Fibroblast of lung (primary cell): ENCODE measurements around the gene SNX30. TPM values are rescaled to one million over a fixed set of nuclear protein-coding genes. Genes with fewer than 3 reads are reported as not detected.

Experiments used
- DNase-seq, 2 donors: peaks; one replicate each; pipeline versions ENCODE4 v3.0.0 to v3.0.0-alpha.2; 2010; ENCODE audit warnings: low read depth in 2 of 2
- H2AFZ ChIP-seq: 2 replicates; pipeline ENCODE4 v1.5.1; 2012; ENCODE audit warnings: low read length, control low read depth, inconsistent platforms
- H3K27ac ChIP-seq: 2 replicates; pipeline ENCODE4 v1.5.1; 2011; ENCODE audit warnings: low read length, control low read depth; ENCODE audit not compliant: insufficient read depth
- H3K27me3 ChIP-seq: 2 replicates; pipeline ENCODE4 v1.5.1; 2011; ENCODE audit warnings: mild to moderate bottlenecking, low read length; ENCODE audit not compliant: control insufficient read depth, insufficient read depth
- H3K36me3 ChIP-seq: 2 replicates; pipeline ENCODE4 v1.5.1; 2011; ENCODE audit warnings: low read length; ENCODE audit not compliant: control insufficient read depth, insufficient read depth
- H3K4me1 ChIP-seq: 2 replicates; pipeline ENCODE4 v1.5.1; 2011; ENCODE audit warnings: low read length; ENCODE audit not compliant: control insufficient read depth, insufficient read depth; ENCODE audit errors: extremely low read depth
- H3K4me2 ChIP-seq: 2 replicates; pipeline ENCODE4 v1.5.1; 2011; ENCODE audit warnings: low read length, control low read depth; ENCODE audit not compliant: insufficient read depth; ENCODE audit errors: extremely low read depth
- H3K4me3 ChIP-seq, 4 experiments: fragments of 200-600 bp in 1 of 4; sonication (generic) in 1 of 4; replicated peaks in 1 of 4; 2 replicates each; pipeline ENCODE4 v1.5.1; 2011 to 2016; ENCODE audit warnings: low read length in 4 of 4, low read depth in 3 of 4, mild to moderate bottlenecking in 3 of 4, control low read depth in 2 of 4, inconsistent platforms in 1 of 4, mixed read lengths in 1 of 4; ENCODE audit not compliant: insufficient read depth in 1 of 4; ENCODE audit errors: control extremely low read depth in 1 of 4
- H3K79me2 ChIP-seq: 2 replicates; pipeline ENCODE4 v1.5.1; 2012; ENCODE audit warnings: mild to moderate bottlenecking, low read length, inconsistent platforms; ENCODE audit not compliant: control insufficient read depth, insufficient read depth
- H3K9ac ChIP-seq: 2 replicates; pipeline ENCODE4 v1.5.1; 2011; ENCODE audit warnings: mild to moderate bottlenecking, low read length, control low read depth; ENCODE audit not compliant: insufficient read depth
- H3K9me3 ChIP-seq: 2 replicates; pipeline ENCODE4 v1.5.1; 2012; ENCODE audit warnings: low read depth, low read length; ENCODE audit not compliant: control insufficient read depth, insufficient read depth
- H4K20me1 ChIP-seq: 2 replicates; pipeline ENCODE4 v1.5.1; 2011; ENCODE audit warnings: low read length; ENCODE audit not compliant: control insufficient read depth, insufficient read depth; ENCODE audit errors: extremely low read depth
- EZH2 ChIP-seq: IDR thresholded peaks from 2 replicates; pipeline ENCODE4 v1.5.1; 2012; ENCODE audit warnings: low read length, control low read depth, mild to moderate bottlenecking; ENCODE audit errors: missing control alignments
- polyA plus RNA-seq, 2 donors: library from polyadenylated mRNA; depleted of rRNA in 1 of 2; stranded (reverse) in 1 of 2; unstranded in 1 of 2; fragments of >200 nt; gene quantifications; 2 replicates each; pipeline ENCODE4 v1.2.1, GENCODE V29; 2011 to 2012; ENCODE audit warnings: missing spikeins in 1 of 2
- total RNA-seq: library from RNA; depleted of rRNA; stranded (reverse); fragments of >200 nt; gene quantifications from 2 replicates; pipeline ENCODE4 v1.2.1, GENCODE V29; 2014
- TF ChIP-seq, protein P1 (sequence below), 2 donors: IDR thresholded peaks in 1 of 2; conservative IDR thresholded peaks in 1 of 2; 1 replicate in 1 of 2; 2 replicates in 1 of 2; pipeline ENCODE4 v1.5.1; 2011 to 2012; ENCODE audit warnings: low read length in 2 of 2, control low read depth in 1 of 2, inconsistent platforms in 1 of 2, low read depth in 1 of 2, mild to moderate bottlenecking in 1 of 2

SNX30 gene
- total and polyA plus RNA-seq, 2 donors (not counting 1 experiment from before 2014, with no cell fraction given), result 7.9 to 20.6 TPM

DNA sequence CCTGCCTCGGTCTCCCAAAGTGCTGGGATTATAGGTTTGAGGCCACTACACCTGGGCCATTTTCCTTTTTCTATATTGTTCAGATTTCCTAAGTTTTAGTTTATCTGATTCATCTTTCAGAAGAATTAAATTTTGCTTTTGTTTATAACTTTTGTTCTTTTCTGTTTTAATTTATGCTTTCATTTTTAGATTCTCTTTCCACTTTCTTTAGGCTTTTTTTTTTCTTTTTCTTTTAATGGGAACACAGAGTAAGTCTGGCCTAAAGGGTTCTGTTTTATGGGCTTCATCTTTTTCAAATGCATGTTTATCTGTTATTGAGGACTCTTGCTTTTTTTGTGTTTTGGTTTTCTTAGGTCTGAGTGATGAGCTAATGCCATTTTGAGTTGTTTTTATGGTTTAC lies 42.1 kb downstream of the SNX30 start:
- H2AFZ ChIP-seq, result no peak overlapping the region
- no peak for DNase-seq
- H3K4me1 ChIP-seq, result no peaks in the 10 kb centered on the region
- no peak overlapping the region for H3K9ac ChIP-seq
- H3K36me3 ChIP-seq, result no peaks in the 10 kb centered on the region
- TF ChIP-seq, protein P1, sequence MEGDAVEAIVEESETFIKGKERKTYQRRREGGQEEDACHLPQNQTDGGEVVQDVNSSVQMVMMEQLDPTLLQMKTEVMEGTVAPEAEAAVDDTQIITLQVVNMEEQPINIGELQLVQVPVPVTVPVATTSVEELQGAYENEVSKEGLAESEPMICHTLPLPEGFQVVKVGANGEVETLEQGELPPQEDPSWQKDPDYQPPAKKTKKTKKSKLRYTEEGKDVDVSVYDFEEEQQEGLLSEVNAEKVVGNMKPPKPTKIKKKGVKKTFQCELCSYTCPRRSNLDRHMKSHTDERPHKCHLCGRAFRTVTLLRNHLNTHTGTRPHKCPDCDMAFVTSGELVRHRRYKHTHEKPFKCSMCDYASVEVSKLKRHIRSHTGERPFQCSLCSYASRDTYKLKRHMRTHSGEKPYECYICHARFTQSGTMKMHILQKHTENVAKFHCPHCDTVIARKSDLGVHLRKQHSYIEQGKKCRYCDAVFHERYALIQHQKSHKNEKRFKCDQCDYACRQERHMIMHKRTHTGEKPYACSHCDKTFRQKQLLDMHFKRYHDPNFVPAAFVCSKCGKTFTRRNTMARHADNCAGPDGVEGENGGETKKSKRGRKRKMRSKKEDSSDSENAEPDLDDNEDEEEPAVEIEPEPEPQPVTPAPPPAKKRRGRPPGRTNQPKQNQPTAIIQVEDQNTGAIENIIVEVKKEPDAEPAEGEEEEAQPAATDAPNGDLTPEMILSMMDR (conservative IDR thresholded peaks at IDR 0.05 in 1 of 2, IDR thresholded peaks at IDR 0.05 in 1 of 2; ENCODE audit: low read depth in 1 of 2, low read length in 2 of 2), result no peak
- TF ChIP-seq EZH2, result no peak
- H3K79me2 ChIP-seq, result no peaks in the 10 kb centered on the region
- no peak overlapping the region for H3K27ac ChIP-seq
- no peaks in the 10 kb centered on the region for H3K9me3 ChIP-seq
- no peaks in the 10 kb centered on the region for H3K27me3 ChIP-seq
- no peak overlapping the region for H3K4me2 ChIP-seq
- H4K20me1 ChIP-seq, result no peaks in the 10 kb centered on the region
- H3K4me3 ChIP-seq, result no peak overlapping the region

GRCh38 chr9:112793213-112793810 lies 42.8 kb downstream of the SNX30 start:
- no peak for TF ChIP-seq EZH2
- TF ChIP-seq, protein P1 (conservative IDR thresholded peaks at IDR 0.05 in 1 of 2, IDR thresholded peaks at IDR 0.05 in 1 of 2; ENCODE audit: low read depth in 1 of 2, low read length in 2 of 2), result peak; percentile 63 to 72
- no peak overlapping the region for H3K9ac ChIP-seq
- no peak overlapping the region for H3K4me3 ChIP-seq
- no peaks in the 10 kb centered on the region for H3K4me1 ChIP-seq
- DNase-seq, result peak; percentile 43 to 56
- no peak overlapping the region for H3K27ac ChIP-seq
- H2AFZ ChIP-seq, result no peak overlapping the region
- no peaks in the 10 kb centered on the region for H3K27me3 ChIP-seq
- no peaks in the 10 kb centered on the region for H4K20me1 ChIP-seq
- H3K9me3 ChIP-seq, result no peaks in the 10 kb centered on the region
- no peak overlapping the region for H3K4me2 ChIP-seq
- H3K79me2 ChIP-seq, result no peaks in the 10 kb centered on the region
- no peaks in the 10 kb centered on the region for H3K36me3 ChIP-seq

DNA sequence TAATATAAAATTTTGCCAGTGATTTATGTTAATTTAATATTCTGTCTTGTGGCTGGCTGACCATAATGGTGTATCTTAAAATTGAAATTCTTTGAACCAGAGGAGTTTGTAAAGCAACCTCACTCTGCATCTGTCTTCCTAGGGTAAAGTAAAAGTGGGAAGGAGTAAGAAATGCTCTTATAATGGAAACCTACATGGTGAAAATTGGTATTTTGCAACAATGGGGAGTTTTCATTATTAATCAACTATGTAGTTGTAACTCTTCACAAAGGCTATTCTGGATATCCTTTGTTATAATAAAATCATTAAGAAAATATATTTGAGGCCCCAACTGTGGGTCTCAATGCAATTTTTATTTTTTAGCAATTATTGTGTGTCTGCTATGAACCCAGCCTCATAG lies 44.2 kb downstream of the SNX30 start:
- H2AFZ ChIP-seq, result no peak overlapping the region
- H3K4me2 ChIP-seq, result no peak overlapping the region
- no peaks in the 10 kb centered on the region for H4K20me1 ChIP-seq
- H3K27ac ChIP-seq, result no peak overlapping the region
- no peak for DNase-seq
- no peaks in the 10 kb centered on the region for H3K9me3 ChIP-seq
- no peaks in the 10 kb centered on the region for H3K79me2 ChIP-seq
- no peak for TF ChIP-seq EZH2
- TF ChIP-seq, protein P1 (conservative IDR thresholded peaks at IDR 0.05 in 1 of 2, IDR thresholded peaks at IDR 0.05 in 1 of 2; ENCODE audit: low read depth in 1 of 2, low read length in 2 of 2), result no peak
- no peak overlapping the region for H3K4me3 ChIP-seq
- H3K9ac ChIP-seq, result no peak overlapping the region
- no peaks in the 10 kb centered on the region for H3K4me1 ChIP-seq
- no peaks in the 10 kb centered on the region for H3K36me3 ChIP-seq
- no peaks in the 10 kb centered on the region for H3K27me3 ChIP-seq
